ENCODE results near the gene CASK.

DNA sequence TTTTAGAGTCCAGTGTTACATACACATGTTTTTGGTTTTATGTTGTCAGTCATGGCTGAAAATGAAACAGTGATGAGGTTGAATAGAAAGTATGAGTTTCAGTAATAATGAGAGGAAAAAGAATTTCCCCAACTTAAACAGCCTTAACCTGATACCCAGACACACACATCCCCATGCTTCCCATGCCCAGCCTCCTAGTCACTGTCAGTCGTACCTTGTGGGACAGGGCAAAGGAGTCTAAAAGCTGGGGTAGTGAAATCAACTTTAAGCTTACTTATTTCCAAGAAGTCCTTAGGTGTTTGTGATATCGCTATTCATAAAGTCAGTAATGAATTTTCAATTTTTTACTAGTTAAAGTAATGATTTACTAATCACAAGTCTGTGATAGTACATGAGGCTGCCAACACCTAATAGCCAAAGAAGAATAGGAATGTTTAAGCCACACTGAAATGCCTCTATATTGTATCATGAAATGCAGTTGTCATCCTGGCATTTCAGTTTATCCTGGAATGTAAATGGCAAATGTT is 258.9 kb downstream of the CASK start:
- TF ChIP-seq, protein P1, sequence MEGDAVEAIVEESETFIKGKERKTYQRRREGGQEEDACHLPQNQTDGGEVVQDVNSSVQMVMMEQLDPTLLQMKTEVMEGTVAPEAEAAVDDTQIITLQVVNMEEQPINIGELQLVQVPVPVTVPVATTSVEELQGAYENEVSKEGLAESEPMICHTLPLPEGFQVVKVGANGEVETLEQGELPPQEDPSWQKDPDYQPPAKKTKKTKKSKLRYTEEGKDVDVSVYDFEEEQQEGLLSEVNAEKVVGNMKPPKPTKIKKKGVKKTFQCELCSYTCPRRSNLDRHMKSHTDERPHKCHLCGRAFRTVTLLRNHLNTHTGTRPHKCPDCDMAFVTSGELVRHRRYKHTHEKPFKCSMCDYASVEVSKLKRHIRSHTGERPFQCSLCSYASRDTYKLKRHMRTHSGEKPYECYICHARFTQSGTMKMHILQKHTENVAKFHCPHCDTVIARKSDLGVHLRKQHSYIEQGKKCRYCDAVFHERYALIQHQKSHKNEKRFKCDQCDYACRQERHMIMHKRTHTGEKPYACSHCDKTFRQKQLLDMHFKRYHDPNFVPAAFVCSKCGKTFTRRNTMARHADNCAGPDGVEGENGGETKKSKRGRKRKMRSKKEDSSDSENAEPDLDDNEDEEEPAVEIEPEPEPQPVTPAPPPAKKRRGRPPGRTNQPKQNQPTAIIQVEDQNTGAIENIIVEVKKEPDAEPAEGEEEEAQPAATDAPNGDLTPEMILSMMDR (IDR thresholded peaks at IDR 0.05): no peak
- TF ChIP-seq EP300 (IDR thresholded peaks at IDR 0.05) (no peak), POLR2A (IDR thresholded peaks at IDR 0.05) (no peak)

Data from stomach (tissue), 4 donors.